ENCODE data around the gene DBF4.

- TF ChIP-seq CTCF (conservative IDR thresholded peaks at IDR 0.05 in 1 of 2, IDR thresholded peaks at IDR 0.05 in 1 of 2; ENCODE audit: low read depth in 1 of 2, low read length in 2 of 2) (no peak), EZH2 (IDR thresholded peaks at IDR 0.05; ENCODE audit: low read length, missing control alignments) (no peak)
Measured at GRCh38 chr7:87895363-87895762, 19.1 kb downstream of the DBF4 start.
